PC-3 (cell line): Measurements from ENCODE around the gene ZNRF2. TPM values are rescaled to one million over a fixed set of nuclear protein-coding genes. Genes with fewer than 3 reads are reported as not detected.

Experiments used
- ATAC-seq: fragments of 200-7000 bp; cut with Tn5 transposase; 2 replicates; pipeline ENCODE4 v1.9.1; 2020; ENCODE audit warnings: mild to moderate bottlenecking, moderate library complexity
- BruUV-seq: library from RNA; stranded (reverse); fragments of 400-500 nt; replicated peaks from 2 replicates; lab custom pipeline; 2021; lab: Mats Ljungman, UMichigan
- CTCF ChIA-PET: fragments of 300-600 bp; sonication (Branson Sonifier 250); formaldehyde crosslinking; loops from one replicate; lab custom pipeline; 2022; ENCODE audit warnings: antibody characterized with exemption; lab: Charles Lee
- POLR2A ChIA-PET: fragments of 300-600 bp; sonication (Branson Sonifier 250); formaldehyde crosslinking; loops from one replicate; lab custom pipeline; 2022; ENCODE audit warnings: antibody characterized with exemption; ENCODE audit not compliant: unreplicated experiment; lab: Charles Lee
- DNase-seq: peaks from one replicate; pipeline ENCODE4 v3.0.0-alpha.2; 2015
- H2AFZ ChIP-seq: fragments of 300-600 bp; sonication (generic); 2 replicates; pipeline ENCODE4 v1.6.0; 2016; ENCODE audit warnings: antibody characterized with exemption, low read length
- H3F3A ChIP-seq: fragments of 300-600 bp; sonication (generic); one replicate; pipeline ENCODE4 v1.6.0; 2017; ENCODE audit warnings: antibody characterized with exemption, low read length, control low read depth, mild to moderate bottlenecking; ENCODE audit not compliant: unreplicated experiment
- H3K27ac ChIP-seq: fragments of 300-600 bp; sonication (generic); 2 replicates; pipeline ENCODE4 v1.5.1; 2016; ENCODE audit warnings: mild to moderate bottlenecking, low read length
- H3K27me3 ChIP-seq: fragments of 300-600 bp; sonication (generic); 2 replicates; pipeline ENCODE4 v1.6.1; 2016; ENCODE audit warnings: low read length, mixed read lengths
- H3K36me3 ChIP-seq: fragments of 300-600 bp; sonication (generic); 2 replicates; pipeline ENCODE4 v1.6.1; 2016; ENCODE audit warnings: low read depth, mixed run types, low read length, mixed read lengths
- H3K4me1 ChIP-seq: fragments of 300-600 bp; sonication (generic); 2 replicates; pipeline ENCODE4 v1.5.1; 2016; ENCODE audit warnings: low read length; ENCODE audit not compliant: insufficient read depth
- H3K4me2 ChIP-seq: fragments of 300-600 bp; sonication (generic); 2 replicates; pipeline ENCODE4 v1.6.0; 2016; ENCODE audit warnings: low read length
- H3K4me3 ChIP-seq: fragments of 300-600 bp; sonication (generic); 2 replicates; pipeline ENCODE4 v1.5.1; 2016; ENCODE audit warnings: mild to moderate bottlenecking, low read length, mixed read lengths
- H3K79me2 ChIP-seq: fragments of 300-600 bp; sonication (generic); 2 replicates; pipeline ENCODE4 v1.6.1; 2017; ENCODE audit warnings: low read length, mixed read lengths
- H3K9ac ChIP-seq: fragments of 300-600 bp; sonication (generic); 2 replicates; pipeline ENCODE4 v1.6.0; 2016; ENCODE audit warnings: mild to moderate bottlenecking, low read length
- H3K9me2 ChIP-seq: fragments of 300-600 bp; sonication (generic); replicated peaks from 2 replicates; pipeline ENCODE4 v1.6.1; 2016; ENCODE audit warnings: mixed run types, low read length, mixed read lengths
- H3K9me3 ChIP-seq: fragments of 300-600 bp; sonication (generic); 2 replicates; pipeline ENCODE4 v1.6.1; 2016; ENCODE audit warnings: low read length, mixed read lengths
- H4K20me1 ChIP-seq: fragments of 300-600 bp; sonication (generic); 2 replicates; pipeline ENCODE4 v1.6.1; 2016; ENCODE audit warnings: low read length, mixed read lengths
- EZH2 ChIP-seq: fragments of 300-600 bp; sonication (generic); IDR thresholded peaks from one replicate; pipeline ENCODE4 v1.6.1; 2017; ENCODE audit warnings: antibody characterized with exemption, mild to moderate bottlenecking, low read length; ENCODE audit not compliant: unreplicated experiment
- EZH2phosphoT487 ChIP-seq: fragments of 300-600 bp; sonication (generic); IDR thresholded peaks from 2 replicates; pipeline ENCODE4 v1.6.1; 2018; ENCODE audit warnings: mild to moderate bottlenecking, antibody characterized with exemption, low read length, borderline replicate concordance
- intact Hi-C: fragments of 100-400 bp; cut with micrococcal nuclease; formaldehyde crosslinking; loops from 2 replicates; pipeline ENCODE4 v1.9.0; 2023
- total RNA-seq: library from RNA; depleted of rRNA; stranded (reverse); fragments of >200 nt; gene quantifications from 2 replicates; pipeline ENCODE4 v1.2.3, GENCODE V29; 2014
- TF ChIP-seq, protein P1 (sequence below): fragments of 300-600 bp; sonication (generic); conservative IDR thresholded peaks from 2 replicates; pipeline ENCODE4 v1.5.1; 2017; ENCODE audit warnings: antibody characterized with exemption, low read depth, mild to moderate bottlenecking, low read length

The ZNRF2 gene
- total RNA-seq, 1 experiment from 2014 or later = 13.1 TPM

GRCh38 chr7:30353532-30353931, 69.1 kb downstream of the ZNRF2 start:
- Histone ChIP-seq H3K27me3 (no peaks in the 10 kb centered on the region), H3K79me2 (peaks cover 41% of the 10 kb centered on the region), H3K4me2 (no peak overlapping the region), H3K4me3 (no peak overlapping the region), H3K9me3 (no peaks in the 10 kb centered on the region), H3K27ac (no peak overlapping the region), H3K36me3 (peaks cover 3% of the 10 kb centered on the region), H2AFZ (no peak overlapping the region), H3K4me1 (peaks cover 19% of the 10 kb centered on the region), H3K9me2 (no peaks in the 10 kb centered on the region), H4K20me1 (no peaks in the 10 kb centered on the region), H3K9ac (no peak overlapping the region), H3F3A (no peaks in the 10 kb centered on the region)
- DNase-seq (no peak), ATAC-seq (no peak)
- no TSS peak for BruUV-seq
- TF ChIP-seq EZH2phosphoT487 (no peak), EZH2 (no peak)
- TF ChIP-seq, protein P1, sequence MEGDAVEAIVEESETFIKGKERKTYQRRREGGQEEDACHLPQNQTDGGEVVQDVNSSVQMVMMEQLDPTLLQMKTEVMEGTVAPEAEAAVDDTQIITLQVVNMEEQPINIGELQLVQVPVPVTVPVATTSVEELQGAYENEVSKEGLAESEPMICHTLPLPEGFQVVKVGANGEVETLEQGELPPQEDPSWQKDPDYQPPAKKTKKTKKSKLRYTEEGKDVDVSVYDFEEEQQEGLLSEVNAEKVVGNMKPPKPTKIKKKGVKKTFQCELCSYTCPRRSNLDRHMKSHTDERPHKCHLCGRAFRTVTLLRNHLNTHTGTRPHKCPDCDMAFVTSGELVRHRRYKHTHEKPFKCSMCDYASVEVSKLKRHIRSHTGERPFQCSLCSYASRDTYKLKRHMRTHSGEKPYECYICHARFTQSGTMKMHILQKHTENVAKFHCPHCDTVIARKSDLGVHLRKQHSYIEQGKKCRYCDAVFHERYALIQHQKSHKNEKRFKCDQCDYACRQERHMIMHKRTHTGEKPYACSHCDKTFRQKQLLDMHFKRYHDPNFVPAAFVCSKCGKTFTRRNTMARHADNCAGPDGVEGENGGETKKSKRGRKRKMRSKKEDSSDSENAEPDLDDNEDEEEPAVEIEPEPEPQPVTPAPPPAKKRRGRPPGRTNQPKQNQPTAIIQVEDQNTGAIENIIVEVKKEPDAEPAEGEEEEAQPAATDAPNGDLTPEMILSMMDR = no peak
- POLR2A ChIA-PET = interaction anchor here (0.6 kb wide), 1 partner anchor 26 kb away, joined by 3 read pairs; no protein-coding TSS in a partner anchor
- CTCF ChIA-PET = no interaction called here
- intact Hi-C loops = no loop called here

DNA sequence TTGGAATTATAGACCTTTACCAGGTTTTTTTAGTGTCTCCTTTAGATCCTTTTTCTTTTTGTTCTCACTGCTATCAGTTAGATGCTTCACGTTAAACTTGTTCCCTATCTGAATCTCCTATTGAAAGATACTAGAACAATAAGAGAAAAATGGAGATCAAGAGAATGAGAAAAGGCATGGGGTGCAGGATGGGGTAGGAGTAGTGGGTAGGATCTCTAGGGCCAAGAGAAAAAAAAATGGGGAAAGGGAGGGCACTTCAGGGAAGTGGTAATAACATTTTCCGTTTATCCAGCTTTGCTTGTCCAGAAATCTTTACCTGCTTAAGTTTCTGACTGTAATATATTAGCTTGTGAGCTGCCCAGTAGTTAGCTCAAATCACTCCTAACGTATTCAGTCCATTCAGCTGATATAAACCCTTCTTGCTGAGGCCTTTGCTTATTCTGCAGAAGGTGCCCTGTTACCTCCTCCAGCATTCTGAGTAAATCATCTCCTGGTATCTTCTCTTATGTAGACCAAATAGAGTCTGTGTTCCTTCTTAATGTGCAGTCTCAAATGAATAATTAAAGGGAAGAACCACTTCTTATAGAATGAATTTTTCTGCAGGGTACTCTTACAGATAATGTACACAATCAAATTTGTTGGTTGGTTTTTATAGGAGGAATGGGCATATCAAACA, 69.7 kb downstream of the ZNRF2 start:
- Histone ChIP-seq H3K4me3 (no peak overlapping the region), H3K4me1 (peaks cover 14% of the 10 kb centered on the region), H2AFZ (no peak overlapping the region), H4K20me1 (no peaks in the 10 kb centered on the region), H3K27ac (no peak overlapping the region), H3K36me3 (peaks cover 3% of the 10 kb centered on the region), H3K9ac (no peak overlapping the region), H3K27me3 (no peaks in the 10 kb centered on the region), H3K79me2 (peaks cover 36% of the 10 kb centered on the region), H3F3A (no peaks in the 10 kb centered on the region), H3K9me2 (no peaks in the 10 kb centered on the region), H3K9me3 (no peaks in the 10 kb centered on the region), H3K4me2 (no peak overlapping the region)
- ChIA-PET POLR2A (interaction anchor here (0.6 kb wide), 1 partner anchor 26 kb away, joined by 3 read pairs; no protein-coding TSS in a partner anchor), CTCF (no interaction called here)
- ATAC-seq (no peak), DNase-seq (no peak)
- intact Hi-C loops = no loop called here
- no TSS peak for BruUV-seq
- TF ChIP-seq, protein P1 = no peak
- TF ChIP-seq EZH2 (no peak), EZH2phosphoT487 (no peak)

GRCh38 chr7:30354791-30355190, 70.4 kb downstream of the ZNRF2 start:
- intact Hi-C loops = no loop called here
- ChIA-PET CTCF (no interaction called here), POLR2A (no interaction called here)
- Histone ChIP-seq H3K36me3 (peaks cover 3% of the 10 kb centered on the region), H2AFZ (no peak overlapping the region), H3K4me1 (peaks cover 7% of the 10 kb centered on the region), H3K4me3 (no peak overlapping the region), H3K27me3 (no peaks in the 10 kb centered on the region), H3K79me2 (peaks cover 28% of the 10 kb centered on the region), H3K27ac (no peak overlapping the region), H4K20me1 (no peaks in the 10 kb centered on the region), H3K9me2 (no peaks in the 10 kb centered on the region), H3K4me2 (no peak overlapping the region), H3K9me3 (no peaks in the 10 kb centered on the region), H3F3A (no peaks in the 10 kb centered on the region), H3K9ac (no peak overlapping the region)
- TF ChIP-seq EZH2 (no peak), EZH2phosphoT487 (no peak)
- TF ChIP-seq, protein P1 = no peak
- DNase-seq (no peak), ATAC-seq (no peak)
- no TSS peak for BruUV-seq
